PC-3 (cell line): ENCODE measurements around the gene TMEM184A.

Experiments used
- CTCF ChIP-seq: fragments of 300-600 bp; sonication (generic); conservative IDR thresholded peaks from 2 replicates; pipeline ENCODE4 v1.5.1; 2017; ENCODE audit warnings: antibody characterized with exemption, low read depth, mild to moderate bottlenecking, low read length
- EZH2 ChIP-seq: fragments of 300-600 bp; sonication (generic); IDR thresholded peaks from one replicate; pipeline ENCODE4 v1.6.1; 2017; ENCODE audit warnings: antibody characterized with exemption, mild to moderate bottlenecking, low read length; ENCODE audit not compliant: unreplicated experiment
- EZH2phosphoT487 ChIP-seq: fragments of 300-600 bp; sonication (generic); IDR thresholded peaks from 2 replicates; pipeline ENCODE4 v1.6.1; 2018; ENCODE audit warnings: mild to moderate bottlenecking, antibody characterized with exemption, low read length, borderline replicate concordance

GRCh38 chr7:1534330-1535099, 21.5 kb downstream of the TMEM184A start:
- TF ChIP-seq CTCF (no peak), EZH2 (no peak), EZH2phosphoT487 (no peak)
